ENCODE measurements around the gene ENO3. TPM values are rescaled to one million over a fixed set of nuclear protein-coding genes. Genes with fewer than 3 reads are reported as not detected.

Gene ENO3
- total and polyA plus RNA-seq, 7 experiments from 2014 or later: 0.87 to 56.3 (median 30.1) TPM

DNA sequence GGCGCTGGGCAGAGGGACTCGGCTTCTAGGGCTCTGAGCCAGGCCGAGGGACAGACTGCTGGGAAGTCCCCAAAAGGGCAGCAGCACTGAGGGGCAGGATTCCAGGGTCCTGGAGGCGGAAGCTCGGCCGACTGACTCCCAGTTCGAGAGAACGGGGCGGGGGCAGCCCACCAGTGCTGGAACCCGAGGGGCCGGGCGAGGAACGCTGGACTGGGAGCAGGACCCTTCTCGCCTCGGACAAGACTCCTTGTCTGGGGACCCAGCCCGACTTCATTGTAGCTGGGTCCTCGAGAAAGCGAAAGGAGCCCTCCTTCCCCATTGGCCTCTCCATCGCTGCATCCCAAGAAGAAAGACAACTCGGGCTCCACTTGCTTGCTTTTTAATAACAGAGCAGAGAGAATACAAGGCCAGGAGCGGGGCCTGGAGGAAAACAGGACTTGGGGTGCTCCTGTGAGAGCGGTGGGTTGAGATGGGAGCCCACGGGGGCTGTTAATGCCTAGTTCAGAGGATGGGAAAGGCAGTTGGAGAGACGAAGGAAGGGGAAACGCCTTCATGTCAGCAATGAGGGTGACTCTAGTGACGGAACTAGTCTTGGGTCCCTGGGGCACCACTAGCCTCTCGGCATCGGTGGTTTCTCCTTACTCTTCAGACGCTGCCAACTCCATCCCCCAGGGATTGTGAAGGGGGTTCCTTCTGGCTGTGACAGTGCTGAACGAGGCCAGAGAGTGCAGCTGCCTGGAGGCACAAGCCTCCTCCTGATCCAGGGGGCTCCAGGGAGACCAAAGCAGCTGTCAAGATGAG, 37.0 kb downstream of the ENO3 start:
- H3K4me1 ChIP-seq (ENCODE audit: control insufficient read depth in 2 of 2, insufficient read depth in 2 of 2, low read length in 2 of 2): peaks cover 10 to 23% of the 10 kb centered on the region in 2 donors
- H3K4me3 ChIP-seq (ENCODE audit: low read length): peak overlapping the region; percentile 91
- Mint-ChIP-seq H3K4me1 (peaks cover 29 to 47% (median 45%) of the 10 kb centered on the region in 7 donors), H3K27ac (peak overlapping the region; percentile 87 to 95 (median 93)), H3K4me3 (peak overlapping the region; percentile 86 to 94 (median 91)), H3K27me3 (no peaks in the 10 kb centered on the region), H3K9me3 (no peaks in the 10 kb centered on the region), H3K36me3 (peaks cover 0 to 11% (median 2%) of the 10 kb centered on the region in 5 donors)
- peaks cover 0 to 17% (median 0%) of the 10 kb centered on the region in 3 experiments for H3K36me3 ChIP-seq (ENCODE audit: control insufficient read depth in 2 of 3, insufficient read depth in 3 of 3, low read length in 3 of 3)
- H3K27ac ChIP-seq (ENCODE audit: low read depth, low read length): peak overlapping the region; percentile 99
- DNase-seq (peak in 1 of 9 donors; percentile 18), ATAC-seq (peak; percentile 15)
- no peaks in the 10 kb centered on the region for H3K27me3 ChIP-seq (ENCODE audit: control insufficient read depth in 2 of 2, insufficient read depth in 2 of 2, low read length in 2 of 2)
- intact Hi-C loops (cut with micrococcal nuclease): loop anchor here (1.0 to 5.0 kb wide), 7 partner anchors 9 to 124 kb away; partner anchors contain the start of genes INCA1 (in 2 of the 2), KIF1C (in 2 of the 2), RNF167 (in 2 of the 2) and SLC25A11 (in 2 of the 2)
- CTCF ChIA-PET: interaction anchor here (0.7 to 1.7 kb wide), 7 partner anchors 9 to 79 kb away, joined by 3 to 6 read pairs (median 3); partner anchors contain the start of genes INCA1, RNF167 and SLC25A11
- POLR2A ChIA-PET: interaction anchor here (0.5 to 4.0 kb wide), 14 partner anchors 10 to 91 kb away, joined by 3 to 50 read pairs (median 7); partner anchors contain the start of genes C17orf107, INCA1, KIF1C and PFN1
- no peaks in the 10 kb centered on the region for H3K9me3 ChIP-seq (ENCODE audit: control insufficient read depth in 2 of 3, low read length in 3 of 3)

DNA sequence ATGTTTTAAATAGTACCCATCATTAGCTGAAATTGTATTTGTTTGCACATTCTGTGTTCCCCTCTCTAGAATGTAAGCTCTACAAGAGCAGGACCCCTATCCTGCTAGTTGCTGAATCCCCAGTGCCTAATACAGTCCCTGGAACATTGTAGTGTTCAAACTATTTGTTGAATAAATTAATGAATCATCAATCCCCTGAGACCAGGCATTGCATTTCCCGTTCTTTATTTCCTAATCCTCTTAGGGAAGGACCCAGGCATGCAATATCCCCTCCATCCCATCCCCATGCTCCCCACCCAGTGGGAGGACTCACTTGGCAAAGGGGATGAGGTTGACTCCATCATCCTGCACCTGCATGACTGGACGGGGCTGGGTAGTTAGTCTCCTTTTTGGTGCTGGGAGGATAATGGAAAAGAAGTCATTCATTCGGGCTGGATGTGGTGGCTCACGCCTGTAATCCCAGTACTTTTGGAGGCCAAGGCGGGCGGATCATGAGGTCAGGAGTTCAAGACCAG, 43.2 kb downstream of the ENO3 start:
- Mint-ChIP-seq H3K9me3 (peaks cover 0 to 2% (median 0%) of the 10 kb centered on the region in 11 donors), H3K27me3 (no peaks in the 10 kb centered on the region), H3K27ac (no peak overlapping the region), H3K36me3 (peaks cover 0 to 3% (median 0%) of the 10 kb centered on the region in 5 donors), H3K4me1 (peaks cover 20 to 35% (median 26%) of the 10 kb centered on the region in 7 donors), H3K4me3 (no peak overlapping the region)
- no peak overlapping the region for H3K4me3 ChIP-seq (ENCODE audit: low read length)
- no peak for DNase-seq
- peaks cover 8 to 17% of the 10 kb centered on the region in 2 donors for H3K4me1 ChIP-seq (ENCODE audit: control insufficient read depth in 2 of 2, insufficient read depth in 2 of 2, low read length in 2 of 2)
- ChIA-PET POLR2A (no interaction called here), CTCF (no interaction called here)
- intact Hi-C loops (cut with micrococcal nuclease): no loop called here
- no peaks in the 10 kb centered on the region for H3K36me3 ChIP-seq (ENCODE audit: control insufficient read depth in 2 of 3, insufficient read depth in 3 of 3, low read length in 3 of 3)
- no peak for ATAC-seq
- H3K9me3 ChIP-seq (ENCODE audit: control insufficient read depth in 2 of 3, low read length in 3 of 3): no peaks in the 10 kb centered on the region
- H3K27me3 ChIP-seq (ENCODE audit: control insufficient read depth in 2 of 2, insufficient read depth in 2 of 2, low read length in 2 of 2): no peaks in the 10 kb centered on the region
- no peak overlapping the region for H3K27ac ChIP-seq (ENCODE audit: low read depth, low read length)

DNA sequence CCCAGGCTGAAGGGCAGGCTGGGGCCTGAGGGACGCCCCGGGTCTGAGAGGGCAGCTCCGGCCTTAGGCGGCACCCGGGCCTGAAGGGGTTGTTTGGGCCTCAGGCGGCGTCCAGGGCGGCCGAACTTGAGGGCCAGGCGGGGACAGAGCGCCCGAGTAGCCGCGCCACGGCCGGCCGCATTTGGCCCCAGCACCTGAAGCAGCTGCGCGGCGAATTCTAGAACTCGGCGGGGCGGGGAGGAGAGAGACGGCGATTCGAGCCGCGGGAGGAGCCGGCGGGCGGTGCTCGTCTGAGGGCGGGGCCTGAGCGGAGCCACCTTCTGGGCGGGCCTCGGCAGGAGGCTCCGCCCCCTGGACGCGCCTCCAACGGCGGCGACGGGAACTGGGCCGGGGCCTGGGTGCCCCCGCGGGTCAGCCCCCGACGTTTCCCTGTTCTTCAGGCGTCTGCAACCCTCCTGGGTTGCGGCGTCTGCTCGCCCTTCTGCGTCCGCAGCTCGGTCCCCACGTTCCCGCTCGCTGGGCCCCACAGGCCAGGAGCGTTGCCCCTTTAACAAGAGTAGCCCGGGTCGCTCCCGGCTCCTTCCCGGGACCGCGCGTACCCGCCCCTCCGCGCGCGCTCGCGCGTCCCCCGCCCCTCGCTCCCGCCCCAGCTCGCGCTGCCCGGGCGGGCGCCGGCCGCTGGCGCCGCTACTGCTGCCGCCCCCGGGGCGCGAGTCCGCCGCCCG, 46.5 kb downstream of the ENO3 start, which contains the start of the genes INCA1 and KIF1C:
Gene INCA1, minus strand, starts transcription at position 221 of the 725 bp plus-strand sequence. CDS start 3,085 bp downstream, outside the sequence.
Gene KIF1C, plus strand, starts transcription at position 649 of the 725 bp plus-strand sequence. CDS start 2,297 bp downstream, outside the sequence.
- POLR2A ChIA-PET: interaction anchor here (0.8 to 4.6 kb wide), 13 partner anchors 10 to 286 kb away, joined by 3 to 36 read pairs (median 5); partner anchors contain the start of genes CAMTA2, RNF167, SLC25A11 and SPAG7
- peak; percentile 84 to 95 (median 92) for DNase-seq
- Mint-ChIP-seq H3K27me3 (no peaks in the 10 kb centered on the region), H3K4me1 (peaks cover 18 to 29% (median 26%) of the 10 kb centered on the region in 7 donors), H3K27ac (peak within 1 kb of the TSS; percentile 76 to 95 (median 88)), H3K9me3 (peaks cover 0 to 2% (median 0%) of the 10 kb centered on the region in 11 donors), H3K4me3 (peak within 1 kb of the TSS; percentile 80 to 95 (median 88)), H3K36me3 (peaks cover 0 to 12% (median 4%) of the 10 kb centered on the region in 5 donors)
- Histone ChIP-seq H3K27ac (ENCODE audit: low read depth, low read length) (peak within 1 kb of the TSS; percentile 83), H3K4me1 (ENCODE audit: control insufficient read depth in 2 of 2, insufficient read depth in 2 of 2, low read length in 2 of 2) (peaks cover 8 to 11% of the 10 kb centered on the region in 2 donors), H3K4me3 (ENCODE audit: low read length) (peak within 1 kb of the TSS; percentile 75), H3K36me3 (ENCODE audit: control insufficient read depth in 2 of 3, insufficient read depth in 3 of 3, low read length in 3 of 3) (peaks cover 0 to 13% (median 5%) of the 10 kb centered on the region in 3 experiments), H3K27me3 (ENCODE audit: control insufficient read depth in 2 of 2, insufficient read depth in 2 of 2, low read length in 2 of 2) (no peaks in the 10 kb centered on the region), H3K9me3 (ENCODE audit: control insufficient read depth in 2 of 3, low read length in 3 of 3) (no peaks in the 10 kb centered on the region)
- CTCF ChIA-PET: interaction anchor here (0.8 to 1.0 kb wide), 2 partner anchors 9 to 95 kb away, joined by 4 to 5 read pairs; partner anchors contain the start of genes CAMTA2 and CHRNE
- intact Hi-C loops (cut with micrococcal nuclease): loop anchor here (1.0 to 5.0 kb wide), 11 partner anchors 10 to 421 kb away; partner anchors contain the start of genes CAMTA2 (in 2 of the 2), PFN1 (in 2 of the 2), RNF167 (in 2 of the 2) and SLC25A11 (in 2 of the 2)
- ATAC-seq: peak; percentile 99

DNA sequence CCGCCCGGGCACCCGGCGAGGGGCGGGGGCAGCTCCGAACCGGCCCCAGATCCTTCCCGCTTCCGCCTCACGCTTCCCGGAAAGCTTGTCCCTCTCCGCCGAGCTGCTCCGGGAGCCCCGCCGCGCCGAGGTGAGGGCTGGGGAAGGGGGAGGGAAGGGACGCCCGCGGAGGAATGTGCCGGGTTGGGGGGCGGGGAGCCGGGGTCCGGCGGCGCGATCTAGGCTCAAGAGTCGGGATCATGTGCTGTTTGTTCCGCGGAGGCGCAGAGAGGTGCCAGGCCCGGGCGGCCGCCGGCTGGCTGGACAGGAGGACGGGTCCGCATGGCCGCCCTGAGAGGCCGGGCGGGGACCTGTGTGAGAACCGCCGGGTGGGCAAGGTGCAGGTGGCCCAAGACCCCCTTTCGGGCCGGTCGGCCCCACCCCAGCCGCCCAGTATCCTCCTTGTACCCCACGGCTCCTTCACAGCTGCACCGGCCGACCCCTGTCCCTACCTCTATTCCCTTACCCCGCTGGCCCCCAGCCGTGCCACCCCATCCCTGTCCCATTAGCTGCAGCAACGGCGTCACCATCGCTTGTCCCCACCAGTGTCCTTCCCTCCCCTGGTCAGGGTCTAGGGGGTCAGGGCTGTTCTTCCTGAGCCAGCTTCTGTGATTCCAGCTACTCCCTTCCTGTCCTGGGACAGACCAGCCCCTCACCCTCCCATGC, 47.3 kb downstream of the ENO3 start:
- Mint-ChIP-seq H3K9me3 (peaks cover 0 to 2% (median 0%) of the 10 kb centered on the region in 11 donors), H3K27ac (peak overlapping the region in 6 of 9 donors; percentile 55 to 84 (median 74)), H3K27me3 (no peaks in the 10 kb centered on the region), H3K4me3 (peak overlapping the region; percentile 49 to 95 (median 79)), H3K4me1 (peaks cover 18 to 29% (median 26%) of the 10 kb centered on the region in 7 donors), H3K36me3 (peaks cover 0 to 12% (median 4%) of the 10 kb centered on the region in 5 donors)
- H3K27ac ChIP-seq (ENCODE audit: low read depth, low read length): peak overlapping the region; percentile 83
- H3K9me3 ChIP-seq (ENCODE audit: control insufficient read depth in 2 of 3, low read length in 3 of 3): no peaks in the 10 kb centered on the region
- peak in 2 of 9 donors; percentile 18 to 31 for DNase-seq
- ChIA-PET CTCF (no interaction called here), POLR2A (interaction anchor here (0.6 to 4.6 kb wide), 12 partner anchors 10 to 285 kb away, joined by 3 to 36 read pairs (median 6); partner anchors contain the start of genes CAMTA2, RNF167, SLC25A11 and SPAG7)
- peak overlapping the region; percentile 48 for H3K4me3 ChIP-seq (ENCODE audit: low read length)
- no peak for ATAC-seq
- H3K27me3 ChIP-seq (ENCODE audit: control insufficient read depth in 2 of 2, insufficient read depth in 2 of 2, low read length in 2 of 2): no peaks in the 10 kb centered on the region
- intact Hi-C loops (cut with micrococcal nuclease): loop anchor here in 1 of 2 donors (5.0 kb wide), 1 partner anchor 114 kb away; the partner anchor contains the start of gene ZNF232
- H3K36me3 ChIP-seq (ENCODE audit: control insufficient read depth in 2 of 3, insufficient read depth in 3 of 3, low read length in 3 of 3): peaks cover 0 to 17% (median 5%) of the 10 kb centered on the region in 3 experiments
- peaks cover 8 to 11% of the 10 kb centered on the region in 2 donors for H3K4me1 ChIP-seq (ENCODE audit: control insufficient read depth in 2 of 2, insufficient read depth in 2 of 2, low read length in 2 of 2)

DNA sequence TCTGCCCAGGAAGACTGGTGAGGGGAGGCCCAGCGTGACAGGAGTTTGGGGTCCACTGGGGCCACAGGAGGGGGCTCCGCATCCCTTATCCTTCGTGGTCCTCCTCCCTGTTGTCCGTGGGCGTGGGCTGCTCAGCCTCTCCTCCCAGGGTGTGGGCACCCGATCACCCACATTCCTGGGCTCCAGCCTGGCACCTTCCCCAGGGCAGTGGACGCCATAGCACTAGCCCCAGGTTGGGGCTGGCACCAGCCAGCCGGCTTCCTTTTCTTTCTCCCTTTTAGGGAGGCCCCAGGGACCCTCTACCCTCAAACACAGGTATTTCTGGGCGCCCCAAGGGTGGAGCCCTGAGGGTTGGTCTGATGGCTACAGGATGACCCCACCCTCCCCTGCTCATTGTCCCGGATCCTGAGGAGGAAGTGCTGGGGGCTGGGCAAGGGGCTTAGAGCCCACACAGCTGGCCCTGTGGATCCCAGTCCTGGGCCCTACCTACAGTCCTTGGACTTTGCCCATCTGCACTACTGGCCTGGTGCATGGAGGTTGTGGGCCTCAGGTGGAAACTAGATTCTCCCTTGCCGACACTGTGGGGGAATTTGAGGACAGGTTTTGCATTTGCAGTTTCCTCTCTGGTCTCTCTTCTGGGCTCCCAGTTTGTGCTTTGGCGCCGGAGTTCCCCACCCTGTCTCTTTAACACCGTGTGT, 48.0 kb downstream of the ENO3 start:
- DNase-seq (no peak), ATAC-seq (no peak)
- peak overlapping the region; percentile 83 for H3K27ac ChIP-seq (ENCODE audit: low read depth, low read length)
- H3K4me3 ChIP-seq (ENCODE audit: low read length): peak overlapping the region; percentile 48
- Mint-ChIP-seq H3K27me3 (no peaks in the 10 kb centered on the region), H3K9me3 (peaks cover 0 to 2% (median 0%) of the 10 kb centered on the region in 11 donors), H3K27ac (peak overlapping the region; percentile 44 to 84 (median 71)), H3K4me3 (peak overlapping the region; percentile 49 to 95 (median 79)), H3K36me3 (peaks cover 0 to 19% (median 5%) of the 10 kb centered on the region in 5 donors), H3K4me1 (peaks cover 18 to 29% (median 26%) of the 10 kb centered on the region in 7 donors)
- ChIA-PET CTCF (no interaction called here), POLR2A (interaction anchor here (0.6 to 4.6 kb wide), 6 partner anchors 11 to 113 kb away, joined by 3 to 36 read pairs (median 14); partner anchors contain the start of genes CAMTA2, RNF167 and SLC25A11)
- H3K27me3 ChIP-seq (ENCODE audit: control insufficient read depth in 2 of 2, insufficient read depth in 2 of 2, low read length in 2 of 2): no peaks in the 10 kb centered on the region
- intact Hi-C loops (cut with micrococcal nuclease): loop anchor here in 1 of 2 donors (5.0 kb wide), 1 partner anchor 113 kb away; the partner anchor contains the start of gene ZNF232
- no peaks in the 10 kb centered on the region for H3K9me3 ChIP-seq (ENCODE audit: control insufficient read depth in 2 of 3, low read length in 3 of 3)
- H3K4me1 ChIP-seq (ENCODE audit: control insufficient read depth in 2 of 2, insufficient read depth in 2 of 2, low read length in 2 of 2): peaks cover 8 to 11% of the 10 kb centered on the region in 2 donors
- peaks cover 0 to 23% (median 5%) of the 10 kb centered on the region in 3 experiments for H3K36me3 ChIP-seq (ENCODE audit: control insufficient read depth in 2 of 3, insufficient read depth in 3 of 3, low read length in 3 of 3)
